Measurements from ENCODE around the gene HPCAL1. TPM values are rescaled to one million over a fixed set of nuclear protein-coding genes. Genes with fewer than 3 reads are reported as not detected.

Gene HPCAL1
- total RNA-seq, 4 donors from 2014 or later = 11.1 to 122 (median 48.9) TPM

DNA sequence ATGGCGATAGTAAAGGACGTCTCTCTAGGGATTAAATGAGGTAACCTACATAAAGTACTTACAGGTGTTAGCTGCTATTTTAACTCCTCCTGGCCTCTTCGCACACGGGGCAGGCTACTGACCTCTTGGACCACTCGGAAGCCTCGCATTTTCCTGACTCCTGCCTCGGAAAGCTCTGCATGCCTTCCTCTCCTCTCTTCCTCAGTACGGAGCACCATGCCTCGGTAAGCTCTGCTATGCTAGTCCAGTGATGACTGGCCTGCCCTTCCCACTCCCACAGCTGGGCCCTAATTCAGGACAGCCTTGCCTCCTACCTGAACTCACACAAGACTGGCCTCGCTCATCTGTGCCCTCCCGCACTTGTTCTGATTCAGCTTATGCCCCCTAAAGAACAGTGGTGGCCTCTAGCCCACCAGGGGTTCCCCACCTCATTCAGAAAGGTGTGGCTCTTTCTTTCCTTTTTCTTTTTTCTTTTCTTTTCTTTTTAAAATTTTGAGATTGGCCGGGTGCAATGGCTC lies 22.7 kb upstream of the HPCAL1 start:
- Histone ChIP-seq H3K27ac (no peak overlapping the region), H3K4me1 (no peaks in the 10 kb centered on the region), H3K9me3 (no peaks in the 10 kb centered on the region), H3K4me3 (no peak overlapping the region), H3K27me3 (no peaks in the 10 kb centered on the region), H3K36me3 (no peaks in the 10 kb centered on the region)
- intact Hi-C loops (cut with DNase I; ENCODE audit: low total_unique reads) = no loop called here
- TF ChIP-seq, protein P1, sequence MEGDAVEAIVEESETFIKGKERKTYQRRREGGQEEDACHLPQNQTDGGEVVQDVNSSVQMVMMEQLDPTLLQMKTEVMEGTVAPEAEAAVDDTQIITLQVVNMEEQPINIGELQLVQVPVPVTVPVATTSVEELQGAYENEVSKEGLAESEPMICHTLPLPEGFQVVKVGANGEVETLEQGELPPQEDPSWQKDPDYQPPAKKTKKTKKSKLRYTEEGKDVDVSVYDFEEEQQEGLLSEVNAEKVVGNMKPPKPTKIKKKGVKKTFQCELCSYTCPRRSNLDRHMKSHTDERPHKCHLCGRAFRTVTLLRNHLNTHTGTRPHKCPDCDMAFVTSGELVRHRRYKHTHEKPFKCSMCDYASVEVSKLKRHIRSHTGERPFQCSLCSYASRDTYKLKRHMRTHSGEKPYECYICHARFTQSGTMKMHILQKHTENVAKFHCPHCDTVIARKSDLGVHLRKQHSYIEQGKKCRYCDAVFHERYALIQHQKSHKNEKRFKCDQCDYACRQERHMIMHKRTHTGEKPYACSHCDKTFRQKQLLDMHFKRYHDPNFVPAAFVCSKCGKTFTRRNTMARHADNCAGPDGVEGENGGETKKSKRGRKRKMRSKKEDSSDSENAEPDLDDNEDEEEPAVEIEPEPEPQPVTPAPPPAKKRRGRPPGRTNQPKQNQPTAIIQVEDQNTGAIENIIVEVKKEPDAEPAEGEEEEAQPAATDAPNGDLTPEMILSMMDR (IDR thresholded peaks at IDR 0.05) = no peak
- TF ChIP-seq POLR2A (IDR thresholded peaks at IDR 0.05) = no peak
- DNase-seq = no peak

DNA sequence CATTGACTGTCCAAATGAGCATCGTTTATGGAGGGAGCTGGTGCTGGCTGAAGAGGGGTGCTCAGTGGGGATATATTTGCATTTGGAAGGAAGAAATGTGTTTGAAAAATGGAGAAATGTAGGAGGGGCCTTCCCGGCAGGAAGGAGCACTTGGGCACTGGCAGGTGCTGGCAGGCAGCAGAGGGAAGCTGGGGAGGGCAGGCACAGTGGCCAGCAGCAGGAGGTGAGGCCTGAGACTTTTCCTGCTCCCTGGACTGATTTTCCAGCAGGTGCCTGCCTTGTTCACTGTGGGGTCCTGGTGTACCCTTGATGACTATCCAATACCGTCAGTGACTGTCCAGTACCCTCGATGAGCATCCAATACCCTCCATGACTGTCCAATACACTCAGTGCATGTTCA lies 20.8 kb upstream of the HPCAL1 start:
- no peaks in the 10 kb centered on the region for H3K27me3 ChIP-seq
- H3K4me1 ChIP-seq = peaks cover 0 to 12% of the 10 kb centered on the region in 2 donors

DNA sequence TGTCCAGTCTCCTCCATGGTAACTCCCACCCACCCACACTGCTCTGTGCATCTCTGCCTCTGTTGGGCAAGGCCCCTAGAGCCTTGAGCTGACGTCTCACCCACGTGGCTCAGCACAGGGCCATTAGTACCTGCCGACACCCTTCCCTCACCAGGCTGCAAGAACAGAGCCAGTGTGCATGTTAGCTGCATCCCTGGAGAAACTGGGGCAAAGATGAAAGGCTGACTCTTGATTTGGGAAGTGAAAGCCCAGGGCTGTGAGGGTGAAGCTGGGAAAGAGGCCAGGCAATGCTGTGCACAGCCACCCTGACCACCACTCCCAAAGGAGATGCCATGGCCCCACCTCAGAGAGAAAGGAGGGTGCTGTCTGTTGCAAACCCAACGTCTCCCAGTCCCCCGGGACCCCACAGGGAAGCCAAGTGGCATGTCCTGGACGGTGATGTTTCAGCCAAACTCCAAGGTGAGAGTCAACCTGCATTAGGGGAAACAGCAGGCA lies 20.0 kb upstream of the HPCAL1 start:
- DNase-seq = no peak
- no peaks in the 10 kb centered on the region for H3K9me3 ChIP-seq
- TF ChIP-seq, protein P1 (IDR thresholded peaks at IDR 0.05) = no peak
- no peak for TF ChIP-seq POLR2A (IDR thresholded peaks at IDR 0.05)
- no peak overlapping the region for H3K4me3 ChIP-seq
- no peaks in the 10 kb centered on the region for H3K27me3 ChIP-seq
- no peaks in the 10 kb centered on the region for H3K36me3 ChIP-seq
- peaks cover 0 to 12% of the 10 kb centered on the region in 2 donors for H3K4me1 ChIP-seq
- no peak overlapping the region for H3K27ac ChIP-seq
- intact Hi-C loops (cut with DNase I; ENCODE audit: low total_unique reads) = no loop called here

More for the DNA sequence above, 20.8 kb upstream of the HPCAL1 start:
- intact Hi-C loops (cut with DNase I; ENCODE audit: low total_unique reads) = no loop called here
- no peak for TF ChIP-seq POLR2A (IDR thresholded peaks at IDR 0.05)
- TF ChIP-seq, protein P1 (IDR thresholded peaks at IDR 0.05) = no peak
- H3K27ac ChIP-seq = no peak overlapping the region
- DNase-seq = no peak
- H3K9me3 ChIP-seq = no peaks in the 10 kb centered on the region
- no peaks in the 10 kb centered on the region for H3K36me3 ChIP-seq
- H3K4me3 ChIP-seq = no peak overlapping the region

DNA sequence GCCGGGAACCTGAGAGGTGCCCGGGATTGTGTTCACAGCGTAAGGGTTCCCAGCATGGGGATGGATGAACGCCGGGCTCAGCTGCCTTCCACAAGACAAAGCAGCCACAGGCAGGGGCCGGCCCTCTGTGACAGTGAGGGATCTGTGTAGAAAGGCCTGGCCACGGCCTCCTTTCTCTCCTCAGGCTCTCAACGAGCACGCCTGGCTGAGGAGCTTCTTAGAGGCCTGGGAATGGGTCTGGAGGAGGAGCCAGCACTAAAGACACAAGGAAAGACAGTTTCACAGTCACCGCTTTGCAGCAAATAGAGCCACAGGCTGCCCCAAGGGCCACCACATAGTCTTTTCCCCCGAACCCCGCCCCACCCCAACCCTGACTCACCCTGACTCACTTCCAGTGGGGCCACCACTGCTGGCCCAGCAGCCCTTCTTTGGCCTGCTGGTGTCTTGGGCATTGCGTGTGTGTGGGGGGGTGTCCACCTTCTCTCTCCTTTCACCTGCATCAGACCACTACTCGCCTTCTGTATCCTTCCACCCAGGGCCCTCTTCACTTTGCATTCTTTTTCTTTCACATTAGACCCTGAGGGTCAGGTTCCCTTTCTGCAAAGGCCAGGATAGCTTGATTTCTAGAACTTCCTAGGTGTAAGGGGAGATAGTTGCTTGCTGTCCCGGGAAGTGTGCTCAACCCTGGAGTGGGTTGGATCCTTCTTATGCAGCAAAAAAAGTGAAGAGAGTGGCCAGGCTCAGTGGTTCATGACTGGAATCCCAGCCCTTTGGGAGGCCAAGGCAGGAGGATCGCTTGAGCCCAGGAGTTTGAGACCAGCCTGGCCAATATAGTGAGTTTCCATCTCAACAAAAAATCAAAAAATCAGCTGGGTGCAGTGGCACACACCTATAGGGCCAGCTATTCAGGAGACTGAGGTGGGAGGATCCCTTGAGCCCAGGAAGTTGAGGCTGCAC lies 19.3 kb upstream of the HPCAL1 start:
- no peak for DNase-seq
- no peak overlapping the region for H3K4me3 ChIP-seq
- TF ChIP-seq, protein P1 (IDR thresholded peaks at IDR 0.05) = no peak
- no peak for TF ChIP-seq POLR2A (IDR thresholded peaks at IDR 0.05)
- H3K36me3 ChIP-seq = no peaks in the 10 kb centered on the region
- H3K27ac ChIP-seq = no peak overlapping the region
- H3K4me1 ChIP-seq = peaks cover 0 to 12% of the 10 kb centered on the region in 2 donors
- H3K27me3 ChIP-seq = no peaks in the 10 kb centered on the region
- intact Hi-C loops (cut with DNase I; ENCODE audit: low total_unique reads) = no loop called here
- no peaks in the 10 kb centered on the region for H3K9me3 ChIP-seq
